K562 (cell line): ENCODE results near the gene PROK1. TPM values are rescaled to one million over a fixed set of nuclear protein-coding genes. Genes with fewer than 3 reads are reported as not detected.

Source experiments
- KDM5B ChIP-seq: fragments of 200-600 bp; sonication (generic); IDR thresholded peaks from 2 replicates; pipeline ENCODE4 v1.6.1; 2012; ENCODE audit warnings: low read depth, mild to moderate bottlenecking, moderate library complexity, low read length, control low read depth, inconsistent platforms; ENCODE audit not compliant: insufficient replicate concordance
- MECOM ChIP-seq: fragments of 250-450 bp; sonication (Bioruptor Pico); IDR thresholded peaks from 2 replicates; pipeline ENCODE4 v1.8.0; 2022; ENCODE audit warnings: inconsistent platforms
- PTRF ChIP-seq: fragments of 450-650 bp; IDR thresholded peaks from 2 replicates; pipeline ENCODE4 v1.6.1; 2016; ENCODE audit warnings: mild to moderate bottlenecking, missing genetic modification characterization, missing compliant biosample characterization
- polyA plus RNA-seq, 8 experiments: library from polyadenylated mRNA; depleted of rRNA in 4 of 8; stranded (reverse) in 5 of 8; unstranded in 3 of 8; fragments of >200 nt; fragmentation: Nextera tagmentation in 2 of 8; fragmentation: Illumina TruSeq in 1 of 8; extraction: Ambion mirVana in 2 of 8; extraction: Trizol in 1 of 8; gene quantifications; 2 replicates each; pipeline versions ENCODE4 v1.2.1 to v1.2.3, GENCODE V29; 2011 to 2014; ENCODE audit warnings: inconsistent platforms in 1 of 8, missing spikeins in 1 of 8
- total RNA-seq, 7 experiments: library from RNA; depleted of rRNA in 6 of 7; stranded (reverse); fragments of >200 nt in 6 of 7; fragmentation: Illumina TruSeq in 2 of 7; extraction: Trizol in 2 of 7; gene quantifications; 2 replicates each; pipeline versions ENCODE4 v1.2.1 to v1.2.3, GENCODE V29; 2011 to 2021; ENCODE audit warnings: low replicate concordance in 1 of 7
- TF ChIP-seq, protein P1 (sequence below): fragments of 200-600 bp; sonication (generic); IDR thresholded peaks from one replicate; pipeline ENCODE4 v1.6.1; 2012; ENCODE audit warnings: mild to moderate bottlenecking, low read depth, low read length, inconsistent platforms

Gene PROK1
- total and polyA plus RNA-seq, 9 of the 15 experiments (the other 6 are each of a cell fraction or from before 2014, with no cell fraction given), result 0.15 TPM; not detected in 8

DNA sequence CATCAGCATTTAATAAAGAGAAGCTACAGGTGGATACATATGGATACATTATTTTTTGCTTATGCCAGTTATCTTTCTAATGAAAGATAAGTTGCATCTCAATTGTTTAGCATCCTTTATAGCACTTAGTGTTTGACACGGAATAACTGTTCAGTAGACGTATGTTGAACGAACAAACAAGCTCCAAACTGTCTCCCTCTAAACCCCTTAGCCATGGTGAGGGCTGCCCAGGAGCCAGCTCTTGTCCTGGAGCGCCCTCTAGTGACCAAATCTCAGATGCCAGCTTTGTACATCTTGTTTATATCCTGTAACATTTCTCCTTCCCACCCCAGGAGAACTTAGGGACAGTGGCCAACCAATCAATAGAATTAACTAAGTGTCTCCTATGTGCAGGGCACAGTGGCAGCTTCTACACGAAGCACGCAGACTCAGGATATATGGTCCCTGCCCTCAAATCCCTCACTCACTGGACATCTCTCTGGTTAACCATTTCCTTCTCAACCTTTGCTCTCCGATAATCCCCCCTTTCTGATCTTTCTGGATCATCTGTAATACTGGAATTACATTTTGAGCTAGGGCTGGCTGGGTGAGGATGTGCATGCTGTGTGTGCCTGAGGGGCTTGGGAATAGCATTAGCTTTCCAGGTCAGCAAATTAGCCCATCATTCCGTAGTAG is 45.1 kb downstream of the PROK1 start (continued):
- TF ChIP-seq, protein P1, sequence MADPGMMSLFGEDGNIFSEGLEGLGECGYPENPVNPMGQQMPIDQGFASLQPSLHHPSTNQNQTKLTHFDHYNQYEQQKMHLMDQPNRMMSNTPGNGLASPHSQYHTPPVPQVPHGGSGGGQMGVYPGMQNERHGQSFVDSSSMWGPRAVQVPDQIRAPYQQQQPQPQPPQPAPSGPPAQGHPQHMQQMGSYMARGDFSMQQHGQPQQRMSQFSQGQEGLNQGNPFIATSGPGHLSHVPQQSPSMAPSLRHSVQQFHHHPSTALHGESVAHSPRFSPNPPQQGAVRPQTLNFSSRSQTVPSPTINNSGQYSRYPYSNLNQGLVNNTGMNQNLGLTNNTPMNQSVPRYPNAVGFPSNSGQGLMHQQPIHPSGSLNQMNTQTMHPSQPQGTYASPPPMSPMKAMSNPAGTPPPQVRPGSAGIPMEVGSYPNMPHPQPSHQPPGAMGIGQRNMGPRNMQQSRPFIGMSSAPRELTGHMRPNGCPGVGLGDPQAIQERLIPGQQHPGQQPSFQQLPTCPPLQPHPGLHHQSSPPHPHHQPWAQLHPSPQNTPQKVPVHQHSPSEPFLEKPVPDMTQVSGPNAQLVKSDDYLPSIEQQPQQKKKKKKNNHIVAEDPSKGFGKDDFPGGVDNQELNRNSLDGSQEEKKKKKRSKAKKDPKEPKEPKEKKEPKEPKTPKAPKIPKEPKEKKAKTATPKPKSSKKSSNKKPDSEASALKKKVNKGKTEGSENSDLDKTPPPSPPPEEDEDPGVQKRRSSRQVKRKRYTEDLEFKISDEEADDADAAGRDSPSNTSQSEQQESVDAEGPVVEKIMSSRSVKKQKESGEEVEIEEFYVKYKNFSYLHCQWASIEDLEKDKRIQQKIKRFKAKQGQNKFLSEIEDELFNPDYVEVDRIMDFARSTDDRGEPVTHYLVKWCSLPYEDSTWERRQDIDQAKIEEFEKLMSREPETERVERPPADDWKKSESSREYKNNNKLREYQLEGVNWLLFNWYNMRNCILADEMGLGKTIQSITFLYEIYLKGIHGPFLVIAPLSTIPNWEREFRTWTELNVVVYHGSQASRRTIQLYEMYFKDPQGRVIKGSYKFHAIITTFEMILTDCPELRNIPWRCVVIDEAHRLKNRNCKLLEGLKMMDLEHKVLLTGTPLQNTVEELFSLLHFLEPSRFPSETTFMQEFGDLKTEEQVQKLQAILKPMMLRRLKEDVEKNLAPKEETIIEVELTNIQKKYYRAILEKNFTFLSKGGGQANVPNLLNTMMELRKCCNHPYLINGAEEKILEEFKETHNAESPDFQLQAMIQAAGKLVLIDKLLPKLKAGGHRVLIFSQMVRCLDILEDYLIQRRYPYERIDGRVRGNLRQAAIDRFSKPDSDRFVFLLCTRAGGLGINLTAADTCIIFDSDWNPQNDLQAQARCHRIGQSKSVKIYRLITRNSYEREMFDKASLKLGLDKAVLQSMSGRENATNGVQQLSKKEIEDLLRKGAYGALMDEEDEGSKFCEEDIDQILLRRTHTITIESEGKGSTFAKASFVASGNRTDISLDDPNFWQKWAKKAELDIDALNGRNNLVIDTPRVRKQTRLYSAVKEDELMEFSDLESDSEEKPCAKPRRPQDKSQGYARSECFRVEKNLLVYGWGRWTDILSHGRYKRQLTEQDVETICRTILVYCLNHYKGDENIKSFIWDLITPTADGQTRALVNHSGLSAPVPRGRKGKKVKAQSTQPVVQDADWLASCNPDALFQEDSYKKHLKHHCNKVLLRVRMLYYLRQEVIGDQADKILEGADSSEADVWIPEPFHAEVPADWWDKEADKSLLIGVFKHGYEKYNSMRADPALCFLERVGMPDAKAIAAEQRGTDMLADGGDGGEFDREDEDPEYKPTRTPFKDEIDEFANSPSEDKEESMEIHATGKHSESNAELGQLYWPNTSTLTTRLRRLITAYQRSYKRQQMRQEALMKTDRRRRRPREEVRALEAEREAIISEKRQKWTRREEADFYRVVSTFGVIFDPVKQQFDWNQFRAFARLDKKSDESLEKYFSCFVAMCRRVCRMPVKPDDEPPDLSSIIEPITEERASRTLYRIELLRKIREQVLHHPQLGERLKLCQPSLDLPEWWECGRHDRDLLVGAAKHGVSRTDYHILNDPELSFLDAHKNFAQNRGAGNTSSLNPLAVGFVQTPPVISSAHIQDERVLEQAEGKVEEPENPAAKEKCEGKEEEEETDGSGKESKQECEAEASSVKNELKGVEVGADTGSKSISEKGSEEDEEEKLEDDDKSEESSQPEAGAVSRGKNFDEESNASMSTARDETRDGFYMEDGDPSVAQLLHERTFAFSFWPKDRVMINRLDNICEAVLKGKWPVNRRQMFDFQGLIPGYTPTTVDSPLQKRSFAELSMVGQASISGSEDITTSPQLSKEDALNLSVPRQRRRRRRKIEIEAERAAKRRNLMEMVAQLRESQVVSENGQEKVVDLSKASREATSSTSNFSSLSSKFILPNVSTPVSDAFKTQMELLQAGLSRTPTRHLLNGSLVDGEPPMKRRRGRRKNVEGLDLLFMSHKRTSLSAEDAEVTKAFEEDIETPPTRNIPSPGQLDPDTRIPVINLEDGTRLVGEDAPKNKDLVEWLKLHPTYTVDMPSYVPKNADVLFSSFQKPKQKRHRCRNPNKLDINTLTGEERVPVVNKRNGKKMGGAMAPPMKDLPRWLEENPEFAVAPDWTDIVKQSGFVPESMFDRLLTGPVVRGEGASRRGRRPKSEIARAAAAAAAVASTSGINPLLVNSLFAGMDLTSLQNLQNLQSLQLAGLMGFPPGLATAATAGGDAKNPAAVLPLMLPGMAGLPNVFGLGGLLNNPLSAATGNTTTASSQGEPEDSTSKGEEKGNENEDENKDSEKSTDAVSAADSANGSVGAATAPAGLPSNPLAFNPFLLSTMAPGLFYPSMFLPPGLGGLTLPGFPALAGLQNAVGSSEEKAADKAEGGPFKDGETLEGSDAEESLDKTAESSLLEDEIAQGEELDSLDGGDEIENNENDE, result no peak
- 0 out of 2 replicates have a peak, but pooled peaks have one; percentile 13 for TF ChIP-seq MECOM
- TF ChIP-seq PTRF, result no peak
- TF ChIP-seq KDM5B, result no peak
